H9 (cell line): ENCODE data around the gene FADD. TPM values are rescaled to one million over a fixed set of nuclear protein-coding genes. Genes with fewer than 3 reads are reported as not detected.

Experiments
- DNase-seq: peaks from one replicate; pipeline ENCODE4 v3.0.0-alpha.2; 2017
- H2AFZ ChIP-seq: one replicate; pipeline ENCODE4 v1.6.1; 2013; ENCODE audit warnings: mild to moderate bottlenecking, low read length, control low read depth, moderate library complexity
- H2AK5ac ChIP-seq: 2 replicates; pipeline ENCODE4 v1.6.1; 2013; ENCODE audit warnings: low read length, control low read depth, mixed read lengths; ENCODE audit not compliant: insufficient read length
- H2BK120ac ChIP-seq: one replicate; pipeline ENCODE4 v1.6.1; 2013; ENCODE audit warnings: low read depth, mild to moderate bottlenecking, low read length, control low read depth, inconsistent platforms; ENCODE audit not compliant: poor library complexity, severe bottlenecking
- H2BK12ac ChIP-seq: 2 replicates; pipeline ENCODE4 v1.6.1; 2013; ENCODE audit warnings: low read length, control low read depth, mixed read lengths, low read depth; ENCODE audit not compliant: insufficient read length
- H2BK15ac ChIP-seq: 2 replicates; pipeline ENCODE4 v1.6.1; 2013; ENCODE audit warnings: low read depth, low read length, control low read depth
- H2BK20ac ChIP-seq: one replicate; pipeline ENCODE4 v1.6.1; 2013; ENCODE audit warnings: low read depth, mild to moderate bottlenecking, low read length, control low read depth, inconsistent platforms; ENCODE audit not compliant: poor library complexity, severe bottlenecking
- H2BK5ac ChIP-seq: 2 replicates; pipeline ENCODE4 v1.6.1; 2013; ENCODE audit warnings: low read length, control low read depth, mixed read lengths; ENCODE audit not compliant: insufficient read length
- H3K14ac ChIP-seq: 2 replicates; pipeline ENCODE4 v1.6.1; 2013; ENCODE audit warnings: low read length, control low read depth; ENCODE audit not compliant: insufficient read depth
- H3K18ac ChIP-seq: 2 replicates; pipeline ENCODE4 v1.6.1; 2013; ENCODE audit warnings: low read depth, mild to moderate bottlenecking, mixed read lengths, low read length, control low read depth; ENCODE audit not compliant: insufficient read length
- H3K23ac ChIP-seq: 2 replicates; pipeline ENCODE4 v1.6.1; 2013; ENCODE audit warnings: low read length, control low read depth, mixed read lengths, low read depth; ENCODE audit not compliant: insufficient read length
- H3K23me2 ChIP-seq: 2 replicates; pipeline ENCODE4 v1.6.1; 2013; ENCODE audit warnings: low read depth, mild to moderate bottlenecking, mixed read lengths, low read length, control low read depth; ENCODE audit not compliant: insufficient read length, poor library complexity, severe bottlenecking
- H3K27ac ChIP-seq: 2 replicates; pipeline ENCODE4 v1.5.1; 2013; ENCODE audit warnings: low read length, control low read depth, mixed read lengths, low read depth; ENCODE audit not compliant: insufficient read length
- H3K27me3 ChIP-seq: 2 replicates; pipeline ENCODE4 v1.6.1; 2013; ENCODE audit warnings: low read length, control low read depth, inconsistent platforms; ENCODE audit not compliant: insufficient read depth
- H3K4ac ChIP-seq: 2 replicates; pipeline ENCODE4 v1.6.1; 2013; ENCODE audit warnings: low read depth, mild to moderate bottlenecking, control low read depth, inconsistent platforms, low read length, moderate library complexity
- H3K4me1 ChIP-seq: 2 replicates; pipeline ENCODE4 v1.6.1; 2013; ENCODE audit warnings: low read length, control low read depth, inconsistent platforms; ENCODE audit not compliant: insufficient read depth
- H3K4me2 ChIP-seq: 2 replicates; pipeline ENCODE4 v1.6.1; 2013; ENCODE audit warnings: low read length, control low read depth, mixed read lengths; ENCODE audit not compliant: insufficient read length, insufficient read depth
- H3K56ac ChIP-seq: 2 replicates; pipeline ENCODE4 v1.6.1; 2013; ENCODE audit warnings: low read depth, mild to moderate bottlenecking, mixed read lengths, low read length, control low read depth; ENCODE audit not compliant: insufficient read length
- H3K79me1 ChIP-seq: 2 replicates; pipeline ENCODE4 v1.6.1; 2013; ENCODE audit warnings: low read depth, mild to moderate bottlenecking, moderate library complexity, low read length, control low read depth, inconsistent platforms; ENCODE audit not compliant: insufficient read depth, poor library complexity, severe bottlenecking
- H3K79me2 ChIP-seq: 2 replicates; pipeline ENCODE4 v1.6.1; 2013; ENCODE audit warnings: low read length, control low read depth, inconsistent platforms; ENCODE audit not compliant: insufficient read depth
- H3K9ac ChIP-seq: 2 replicates; pipeline ENCODE4 v1.6.1; 2013; ENCODE audit warnings: low read length, control low read depth, mixed read lengths; ENCODE audit not compliant: insufficient read length; ENCODE audit errors: extremely low read depth
- H3K9me3 ChIP-seq: one replicate; pipeline ENCODE4 v1.6.1; 2013; ENCODE audit warnings: low read depth, low read length, inconsistent platforms; ENCODE audit not compliant: control insufficient read depth
- H3T11ph ChIP-seq: one replicate; pipeline ENCODE4 v1.6.1; 2013; ENCODE audit warnings: mild to moderate bottlenecking, low read length, control low read depth, inconsistent platforms
- H4K20me1 ChIP-seq: one replicate; pipeline ENCODE4 v1.6.1; 2013; ENCODE audit not compliant: control insufficient read depth, insufficient read length, insufficient read depth
- H4K5ac ChIP-seq: 2 replicates; pipeline ENCODE4 v1.6.1; 2013; ENCODE audit warnings: low read depth, mild to moderate bottlenecking, mixed read lengths, low read length, control low read depth; ENCODE audit not compliant: insufficient read length
- H4K8ac ChIP-seq: replicated peaks from 2 replicates; pipeline ENCODE4 v1.6.1; 2013; ENCODE audit warnings: low read length, control low read depth, mixed read lengths, low read depth; ENCODE audit not compliant: insufficient read length
- H4K91ac ChIP-seq: 2 replicates; pipeline ENCODE4 v1.6.1; 2013; ENCODE audit warnings: low read depth, mild to moderate bottlenecking, moderate library complexity, mixed read lengths, low read length, control low read depth; ENCODE audit not compliant: insufficient read length
- H3K27ac Mint-ChIP-seq, 3 experiments: 2 replicates in 2 of 3; 3 replicates in 1 of 3; pipeline ENCODE4 v1.8.0; 2020 to 2021; ENCODE audit warnings: mixed read lengths in 3 of 3, mild to moderate bottlenecking in 1 of 3, moderate library complexity in 1 of 3
- H3K27me3 Mint-ChIP-seq: 2 replicates; pipeline ENCODE4 v1.8.0; 2021; ENCODE audit warnings: low read depth, mild to moderate bottlenecking, moderate library complexity, mixed read lengths
- H3K36me3 Mint-ChIP-seq, 3 experiments: 2 replicates in 2 of 3; 3 replicates in 1 of 3; pipeline ENCODE4 v1.8.0; 2020 to 2021; ENCODE audit warnings: low read depth in 3 of 3, mixed read lengths in 3 of 3; ENCODE audit not compliant: insufficient read depth in 1 of 3
- H3K4me1 Mint-ChIP-seq, 2 experiments: 2 replicates each; pipeline ENCODE4 v1.8.0; 2020; ENCODE audit warnings: mixed read lengths in 2 of 2
- H3K4me3 Mint-ChIP-seq, 2 experiments: 2 replicates in 1 of 2; 3 replicates in 1 of 2; pipeline ENCODE4 v1.8.0; 2020 to 2021; ENCODE audit warnings: mild to moderate bottlenecking in 2 of 2, mixed read lengths in 2 of 2, moderate library complexity in 1 of 2
- H3K9me3 Mint-ChIP-seq, 2 experiments: 2 replicates in 1 of 2; 3 replicates in 1 of 2; pipeline ENCODE4 v1.8.0; 2020; ENCODE audit warnings: mild to moderate bottlenecking in 2 of 2, mixed read lengths in 2 of 2, moderate library complexity in 1 of 2
- CTCF ChIP-seq: fragments of 200-600 bp; sonication (generic); conservative IDR thresholded peaks from 3 replicates; pipeline ENCODE4 v1.8.0; 2021; ENCODE audit warnings: antibody characterized with exemption, mild to moderate bottlenecking
- WGBS: extraction: QIAGEN DNeasy Blood & Tissue Kit; methylation state at CpG from one replicate; pipeline ENCODE4 v1.1.7; 2013; ENCODE audit warnings: missing lambda C conversion rate, low lambda C conversion rate, mixed read lengths; ENCODE audit not compliant: insufficient read length; ENCODE audit errors: extremely low coverage; 5-methylcytosine and 5-hydroxymethylcytosine counted together
- total RNA-seq: library from RNA; stranded (reverse); gene quantifications from 2 replicates; pipeline ENCODE4 v1.2.1, GENCODE V29; 2021

Gene FADD
- total RNA-seq, 1 experiment from 2014 or later, result 51.1 TPM

- Histone ChIP-seq H3K18ac (no peak overlapping the region), H2BK5ac (no peak overlapping the region), H3T11ph (no peak overlapping the region), H3K14ac (no peak overlapping the region), H3K4ac (no peak overlapping the region), H2BK15ac (no peak overlapping the region), H4K5ac (no peak overlapping the region), H4K91ac (no peak overlapping the region), H3K27me3 (no peaks in the 10 kb centered on the region), H2BK20ac (no peak overlapping the region), H3K9ac (no peak overlapping the region), H2BK120ac (no peak overlapping the region), H3K27ac (no peak overlapping the region), H3K23ac (no peak overlapping the region), H2AFZ (no peak overlapping the region), H3K4me1 (no peaks in the 10 kb centered on the region), H2BK12ac (no peak overlapping the region), H4K20me1 (no peaks in the 10 kb centered on the region), H2AK5ac (no peak overlapping the region), H3K79me2 (no peaks in the 10 kb centered on the region), H3K9me3 (no peaks in the 10 kb centered on the region), H3K56ac (no peak overlapping the region), H3K79me1 (no peaks in the 10 kb centered on the region), H3K4me2 (no peak overlapping the region), H3K23me2 (no peaks in the 10 kb centered on the region), H4K8ac (no peak overlapping the region)
- Mint-ChIP-seq H3K27me3 (peaks cover 3% of the 10 kb centered on the region; the same call in 1 of the 2 replicates), H3K36me3 (peaks cover 0 to 3% (median 0%) of the 10 kb centered on the region in 3 experiments; a peak in 3 of 7 replicates), H3K4me1 (peaks cover 3% of the 10 kb centered on the region in 2 experiments; a peak in 3 of 4 replicates), H3K9me3 (peaks cover 0 to 4% of the 10 kb centered on the region in 2 experiments; a peak in 2 of 5 replicates), H3K27ac (no peak overlapping the region), H3K4me3 (no peak overlapping the region)
- no CpG with 5 or more reads among the region's 10 CpGs for WGBS
- no peak for DNase-seq
- no peak for TF ChIP-seq CTCF
These were observed 16.2 kb upstream of the FADD start for GRCh38 chr11:70186936-70187335.
